GM06990 (cell line): ENCODE data around the gene STAG2.

Experiments used
- DNase-seq: peaks from one replicate; pipeline ENCODE4 v3.0.0-alpha.2; 2011; ENCODE audit not compliant: insufficient read length; ENCODE audit errors: extremely low read depth
- H3K27me3 ChIP-seq: replicated peaks from 2 replicates; pipeline ENCODE4 v1.6.0; 2011; ENCODE audit warnings: low read length; ENCODE audit not compliant: control insufficient read depth, insufficient read depth
- H3K36me3 ChIP-seq: 2 replicates; pipeline ENCODE4 v1.5.1; 2011; ENCODE audit warnings: low read length; ENCODE audit not compliant: control insufficient read depth, insufficient read depth
- H3K4me3 ChIP-seq: replicated peaks from 2 replicates; pipeline ENCODE4 v1.5.1; 2011; ENCODE audit warnings: low read depth, mild to moderate bottlenecking, control low read depth, low read length
- CTCF ChIP-seq: IDR thresholded peaks from 2 replicates; pipeline ENCODE4 v1.5.1; 2011; ENCODE audit warnings: low read length, control low read depth, mild to moderate bottlenecking, inconsistent platforms; ENCODE audit not compliant: insufficient read depth, poor library complexity, severe bottlenecking

Gene STAG2

GRCh38 chrX:124023838-124024238 lies 62.3 kb downstream of the STAG2 start:
- H3K36me3 ChIP-seq, result no peaks in the 10 kb centered on the region
- H3K4me3 ChIP-seq, result no peak overlapping the region
- no peaks in the 10 kb centered on the region for H3K27me3 ChIP-seq
- no peak for TF ChIP-seq CTCF
- DNase-seq, result no peak

- no peaks in the 10 kb centered on the region for H3K27me3 ChIP-seq
- no peak overlapping the region for H3K4me3 ChIP-seq
- TF ChIP-seq CTCF, result no peak
- H3K36me3 ChIP-seq, result no peaks in the 10 kb centered on the region
- no peak for DNase-seq
These were observed 65.0 kb downstream of the STAG2 start for GRCh38 chrX:124026529-124026928.

- H3K27me3 ChIP-seq, result no peaks in the 10 kb centered on the region
- no peak for TF ChIP-seq CTCF
- H3K4me3 ChIP-seq, result no peak overlapping the region
- DNase-seq, result no peak
- H3K36me3 ChIP-seq, result no peaks in the 10 kb centered on the region
These were observed 66.7 kb downstream of the STAG2 start for GRCh38 chrX:124028182-124028581.

GRCh38 chrX:124030520-124030919 lies 69.0 kb downstream of the STAG2 start:
- TF ChIP-seq CTCF, result no peak
- DNase-seq, result no peak
- H3K4me3 ChIP-seq, result no peak overlapping the region
- no peaks in the 10 kb centered on the region for H3K36me3 ChIP-seq
- no peaks in the 10 kb centered on the region for H3K27me3 ChIP-seq

- Histone ChIP-seq H3K27me3 (no peaks in the 10 kb centered on the region), H3K4me3 (no peak overlapping the region), H3K36me3 (no peaks in the 10 kb centered on the region)
- no peak for TF ChIP-seq CTCF
- no peak for DNase-seq
These were observed 72.3 kb downstream of the STAG2 start for GRCh38 chrX:124033821-124034220.

- Histone ChIP-seq H3K27me3 (no peaks in the 10 kb centered on the region), H3K36me3 (no peaks in the 10 kb centered on the region; the same call in 1 of the 2 replicates), H3K4me3 (no peak overlapping the region)
- DNase-seq, result no peak
- TF ChIP-seq CTCF, result no peak
These were observed 74.2 kb downstream of the STAG2 start for GRCh38 chrX:124035657-124036056.
